Psoas muscle (tissue), 8 donors: ENCODE results near the gene CLDN22. TPM values are rescaled to one million over a fixed set of nuclear protein-coding genes. Genes with fewer than 3 reads are reported as not detected.

Experiments used
- ATAC-seq, 4 donors: fragments of 200-7000 bp; cut with Tn5 transposase; one replicate each; pipeline ENCODE4 v1.9.1; 2020; ENCODE audit warnings: moderate library complexity in 3 of 4, mild to moderate bottlenecking in 2 of 4
- DNase-seq, 2 donors: peaks; one replicate each; pipeline ENCODE4 v3.0.0-alpha.2; 2020
- H3K27ac ChIP-seq: fragments of 200-600 bp; one replicate; pipeline ENCODE4 v1.8.0; 2022
- H3K27me3 ChIP-seq, 3 donors: fragments of 200-600 bp in 1 of 3; one replicate each; pipeline versions ENCODE4 v1.6.1 to v1.8.0; 2013 to 2022; ENCODE audit warnings: low read length in 2 of 3, mild to moderate bottlenecking in 2 of 3, moderate library complexity in 1 of 3; ENCODE audit not compliant: insufficient read depth in 3 of 3
- H3K36me3 ChIP-seq, 2 donors: fragments of 200-600 bp in 1 of 2; one replicate each; pipeline versions ENCODE4 v1.6.1 to v1.8.0; 2013 to 2022; ENCODE audit warnings: low read depth in 1 of 2, mild to moderate bottlenecking in 1 of 2, moderate library complexity in 1 of 2; ENCODE audit not compliant: insufficient read depth in 1 of 2
- H3K4me1 ChIP-seq: fragments of 200-600 bp; one replicate; pipeline ENCODE4 v1.8.0; 2022
- H3K4me3 ChIP-seq: fragments of 200-600 bp; one replicate; pipeline ENCODE4 v1.8.0; 2022; ENCODE audit warnings: mild to moderate bottlenecking
- H3K9me3 ChIP-seq: fragments of 200-600 bp; one replicate; pipeline ENCODE4 v1.8.0; 2022
- CTCF ChIP-seq: fragments of 200-600 bp; IDR thresholded peaks from one replicate; pipeline ENCODE4 v1.8.0; 2022; ENCODE audit warnings: antibody characterized with exemption
- WGBS, 3 donors: extraction: QIAGEN DNeasy Blood & Tissue Kit; methylation state at CpG; one replicate each; pipeline versions ENCODE4 v1.1.6 to v1.1.7; 2013; 5-methylcytosine and 5-hydroxymethylcytosine counted together
- intact Hi-C, 2 donors: fragments of 100-400 bp; cut with DNase I; formaldehyde crosslinking; loops; one replicate each; pipeline versions ENCODE4 v1.11.0 to v1.14.2; 2022
- polyA plus RNA-seq, 3 donors: library from polyadenylated mRNA; stranded (reverse); fragments of 200-250 nt; gene quantifications; one replicate each; pipeline ENCODE4 v1.2.3, GENCODE V29; 2013
- total RNA-seq, 4 donors: library from RNA; stranded (reverse); fragmentation: NEBNext Ultra II Directional in 2 of 4; extraction: Animal tissue kit (Norgen Biotek cat#: 25700) in 2 of 4; gene quantifications; one replicate each; pipeline versions ENCODE4 v1.2.1 to v1.2.4, GENCODE V29; 2021 to 2023
- donor health status: healthy with polysubstance abuse.
- donor health status: DM: no; HTN: no; CAD: no; lungs with moderate emphysema.
- donor health status: Bipolar disorder and iron deficiency.
- donor health status: healthy.
- donor health status: DM: yes; HTN: yes; CAD: no.
- donor health status: DM: no; HTN: no; CAD: no.
- donor health status: DM: no; HTN: no; CAD: no.
- donor health status: DM: yes; HTN: yes; CAD: no.

The CLDN22 gene
- total and polyA plus RNA-seq, 7 donors = not detected

- DNase-seq (no peak), ATAC-seq (no peak)
- Histone ChIP-seq H3K27ac (no peak overlapping the region), H3K4me3 (no peak overlapping the region), H3K4me1 (no peaks in the 10 kb centered on the region), H3K9me3 (no peaks in the 10 kb centered on the region), H3K36me3 (no peaks in the 10 kb centered on the region), H3K27me3 (peaks cover 0 to 2% (median 0%) of the 10 kb centered on the region in 3 donors)
- WGBS, 3 donors = 88 to 89% (median 88%) methylated on average over 20 of the region's 20 CpGs
- intact Hi-C loops = no loop called here
- no peak for TF ChIP-seq CTCF
Observed at GRCh38 chr4:183356931-183357675, 37.0 kb upstream of the CLDN22 start.

DNA sequence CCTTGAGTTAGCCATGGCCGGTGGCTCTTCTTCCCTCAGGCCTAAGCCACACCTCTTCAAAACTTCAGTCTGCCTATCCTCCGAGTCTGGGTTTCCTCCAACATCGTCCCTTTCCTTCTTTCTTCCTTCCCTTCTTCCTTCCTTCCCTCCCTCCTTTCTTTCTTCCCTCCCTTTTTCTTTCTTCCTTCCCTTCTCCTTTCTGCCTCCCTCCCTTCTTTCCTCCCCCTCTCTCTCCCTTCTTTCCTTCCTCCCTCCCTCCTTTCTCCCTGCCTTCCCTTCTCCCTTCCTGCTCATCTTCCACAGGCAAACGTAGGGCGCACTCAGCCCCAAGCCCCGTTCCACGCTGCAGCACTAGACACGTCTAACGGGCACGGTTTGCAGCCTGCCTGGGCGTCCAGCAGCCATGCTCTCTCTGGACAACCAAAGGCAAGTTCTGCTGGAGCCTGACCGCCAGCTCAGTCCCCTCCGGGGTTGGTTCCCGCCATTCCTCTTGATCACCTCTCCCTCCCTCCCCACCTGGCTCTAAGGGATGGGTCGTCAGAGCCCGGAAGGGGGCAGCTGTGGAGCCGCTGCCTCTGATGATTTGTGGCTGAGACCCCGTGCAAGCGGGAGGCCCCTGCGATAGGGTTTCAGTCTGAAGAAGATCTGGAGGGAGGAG, 36.2 kb upstream of the CLDN22 start:
- 74 to 76% (median 75%) methylated on average over 20 of the region's 20 CpGs for WGBS, 3 donors
- intact Hi-C loops = no loop called here
- no peaks in the 10 kb centered on the region for H3K36me3 ChIP-seq

DNA sequence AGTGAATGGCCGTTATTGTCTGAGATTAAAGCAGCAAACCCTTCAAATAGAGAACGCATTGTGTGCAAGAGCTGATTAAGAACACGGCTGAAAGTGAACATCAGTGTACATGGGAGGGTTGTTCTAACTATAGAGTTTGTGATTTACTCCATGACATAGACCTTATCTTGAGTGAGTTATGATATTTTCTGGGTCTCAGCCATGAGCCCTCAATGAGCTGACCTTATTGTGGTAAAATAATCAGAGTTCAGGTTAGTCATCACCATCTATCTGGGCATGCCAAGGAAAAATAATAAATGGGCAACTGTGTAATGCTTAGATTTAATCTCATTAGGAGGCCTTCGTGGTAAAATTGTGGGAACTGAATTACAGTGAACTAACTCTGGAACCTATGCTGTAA, 35.3 kb upstream of the CLDN22 start:
- Histone ChIP-seq H3K27ac (no peak overlapping the region), H3K4me1 (no peaks in the 10 kb centered on the region), H3K9me3 (no peaks in the 10 kb centered on the region), H3K27me3 (peaks cover 0 to 4% (median 2%) of the 10 kb centered on the region in 3 donors), H3K36me3 (no peaks in the 10 kb centered on the region), H3K4me3 (no peak overlapping the region)
- DNase-seq (no peak), ATAC-seq (no peak)
- intact Hi-C loops = no loop called here
- no peak for TF ChIP-seq CTCF
- 47 to 59% (median 51%) methylated on average over 4 of the region's 4 CpGs for WGBS, 3 donors

More for the DNA sequence above, 36.2 kb upstream of the CLDN22 start:
- no peak overlapping the region for H3K27ac ChIP-seq
- no peak overlapping the region for H3K4me3 ChIP-seq
- DNase-seq (no peak), ATAC-seq (no peak)
- no peak for TF ChIP-seq CTCF
- no peaks in the 10 kb centered on the region for H3K9me3 ChIP-seq
- H3K4me1 ChIP-seq = no peaks in the 10 kb centered on the region
- H3K27me3 ChIP-seq = peaks cover 0 to 4% (median 2%) of the 10 kb centered on the region in 3 donors

GRCh38 chr4:183354219-183354618, 34.1 kb upstream of the CLDN22 start:
- Histone ChIP-seq H3K9me3 (no peaks in the 10 kb centered on the region), H3K27ac (no peak overlapping the region), H3K4me1 (no peaks in the 10 kb centered on the region), H3K36me3 (no peaks in the 10 kb centered on the region), H3K4me3 (no peak overlapping the region), H3K27me3 (peaks cover 0 to 4% (median 2%) of the 10 kb centered on the region in 3 donors)
- intact Hi-C loops = no loop called here
- DNase-seq = no peak
- no peak for TF ChIP-seq CTCF
- 55 to 64% (median 62%) methylated on average over 9 of the region's 9 CpGs for WGBS, 3 donors
- no peak for ATAC-seq
